ENCODE measurements around the gene DDC.
"Not testable (repeated sequence)": the region's sequence is repeated elsewhere in the genome, so short reads cannot be mapped to it uniquely, and the experiment has no call there.

DDC gene

DNA sequence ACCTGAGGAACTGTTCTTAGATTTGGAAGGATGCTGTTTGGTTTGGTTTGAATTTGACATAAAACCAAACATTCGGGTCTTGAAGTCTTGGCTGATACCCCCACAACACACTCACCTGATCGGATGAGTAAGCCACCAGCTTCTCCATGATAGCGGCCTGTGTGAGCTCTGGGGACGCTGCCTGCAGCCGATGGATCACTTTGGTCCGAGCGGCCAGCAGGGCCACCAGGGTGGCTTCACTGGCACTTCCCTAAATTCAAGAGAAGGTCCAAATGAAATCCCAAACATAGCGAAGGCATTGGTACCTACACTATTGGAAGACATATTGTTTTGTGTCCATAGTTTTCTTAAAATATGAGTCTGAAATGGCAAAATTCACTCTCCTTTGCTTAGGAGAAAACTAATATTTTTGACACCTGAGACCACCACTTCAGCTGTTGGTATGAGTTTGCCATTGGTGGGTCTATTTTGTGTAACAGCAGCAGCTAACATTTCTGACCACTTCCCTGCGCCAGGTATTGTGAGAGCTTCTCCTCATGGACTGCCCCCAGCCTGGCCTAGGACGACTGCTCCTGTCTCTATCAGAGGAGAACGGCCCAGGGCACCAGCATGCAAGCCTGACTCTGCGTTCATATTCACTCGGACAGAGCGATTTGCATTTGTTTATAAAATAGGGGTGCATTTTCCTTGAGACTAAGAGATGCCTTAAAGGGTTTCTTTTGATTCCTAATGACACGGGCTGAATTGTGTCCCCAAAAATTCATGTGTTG lies 35.9 kb downstream of the DDC start:
- in situ Hi-C loops (cut with MboI; ENCODE audit: low sequenced_read_pairs), result no loop called here

DNA sequence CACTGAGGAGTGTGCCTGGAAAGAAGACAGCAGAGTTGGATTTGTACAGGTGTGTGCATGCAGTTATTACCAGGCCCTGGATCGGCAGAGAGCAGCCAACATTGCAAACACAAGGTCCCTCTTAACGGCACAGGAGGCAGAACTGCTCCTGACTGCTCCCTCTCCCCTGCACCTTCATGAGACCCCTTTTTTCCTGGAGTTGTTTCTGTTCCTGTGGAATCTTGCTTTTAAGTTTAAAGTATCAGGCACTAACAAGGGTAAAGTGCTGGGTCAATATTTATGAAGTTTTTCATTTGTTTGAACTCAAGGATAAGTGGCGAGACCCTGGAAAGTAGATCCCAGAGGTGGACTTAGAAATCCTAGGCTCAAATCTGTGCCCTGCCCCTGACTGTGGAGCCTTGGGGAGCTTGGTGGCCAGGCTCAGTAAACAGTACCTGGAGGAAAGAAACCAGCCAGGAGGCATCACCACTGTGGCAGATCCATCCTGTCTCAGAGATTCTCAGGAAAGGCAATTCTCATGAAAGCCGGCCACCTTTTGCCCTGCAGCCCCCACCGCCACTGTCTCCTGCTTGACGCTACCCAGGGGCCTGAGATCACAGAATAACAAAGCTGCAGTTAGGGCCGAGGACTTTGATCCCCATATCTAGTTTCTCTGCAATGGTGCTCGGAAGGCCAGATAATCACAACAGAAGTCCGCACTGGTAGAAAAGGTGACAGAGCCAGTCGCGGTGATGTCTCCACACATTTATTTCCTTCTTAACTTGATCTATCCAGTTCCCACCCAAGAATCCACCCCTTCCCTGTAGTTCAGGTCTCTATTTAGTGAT lies 36.7 kb downstream of the DDC start:
- in situ Hi-C loops (cut with MboI; ENCODE audit: low sequenced_read_pairs), result no loop called here

GRCh38 chr7:50519350-50519749 lies 45.9 kb downstream of the DDC start:
- in situ Hi-C loops (cut with MboI; ENCODE audit: low sequenced_read_pairs), result not testable (repeated sequence)

- in situ Hi-C loops (cut with MboI; ENCODE audit: low sequenced_read_pairs), result no loop called here
Measured at GRCh38 chr7:50513166-50513871, 51.9 kb downstream of the DDC start.

DNA sequence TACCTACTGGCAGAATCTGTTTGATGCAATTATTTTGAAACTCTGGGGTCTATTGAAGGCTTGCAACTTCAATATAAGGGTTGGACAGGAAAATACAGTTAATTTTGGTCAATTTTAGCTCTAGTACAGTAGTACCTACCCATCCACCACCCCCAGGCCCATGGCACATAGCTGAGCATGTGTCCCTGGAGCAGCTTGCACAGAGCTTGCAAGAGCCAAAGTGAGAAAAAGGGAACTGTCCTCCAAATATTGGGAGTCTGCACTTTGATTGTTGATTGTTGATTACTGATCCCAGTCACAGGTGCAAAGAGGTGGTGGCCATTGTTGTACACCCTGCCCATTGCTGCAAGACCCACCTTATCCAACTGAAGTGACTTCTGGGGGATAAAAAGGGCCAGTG lies 52.8 kb downstream of the DDC start:
- in situ Hi-C loops (cut with MboI; ENCODE audit: low sequenced_read_pairs), result no loop called here

- in situ Hi-C loops (cut with MboI; ENCODE audit: low sequenced_read_pairs), result no loop called here
Measured at GRCh38 chr7:50509459-50509858, 55.7 kb downstream of the DDC start.

DNA sequence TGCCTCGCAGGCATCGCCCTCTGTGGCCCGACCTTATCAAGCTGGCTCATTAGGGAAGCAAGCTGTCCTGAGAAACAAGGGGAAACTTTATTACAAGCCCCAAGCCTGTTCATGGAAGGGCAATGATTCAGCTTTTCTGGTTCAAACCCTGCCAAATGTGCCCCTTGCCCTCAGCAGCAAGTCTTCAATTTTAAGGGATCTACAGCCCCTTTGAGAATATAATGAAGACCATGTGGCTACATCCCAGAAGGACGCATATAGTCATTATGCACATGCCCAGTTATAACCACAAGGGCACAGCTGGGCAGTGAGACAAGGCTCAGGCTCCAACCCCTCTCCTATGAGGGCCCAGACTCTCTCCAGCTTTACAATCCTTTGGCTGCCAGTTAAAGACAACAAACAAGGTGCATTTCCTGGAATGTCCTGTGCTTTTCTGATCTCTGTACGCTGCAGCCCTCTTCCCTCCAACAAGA lies 56.7 kb downstream of the DDC start:
- in situ Hi-C loops (cut with MboI; ENCODE audit: low sequenced_read_pairs), result no loop called here

GRCh38 chr7:50507898-50508470 lies 57.2 kb downstream of the DDC start:
- in situ Hi-C loops (cut with MboI; ENCODE audit: low sequenced_read_pairs), result no loop called here

GRCh38 chr7:50505553-50506210 lies 59.5 kb downstream of the DDC start:
- in situ Hi-C loops (cut with MboI; ENCODE audit: low sequenced_read_pairs), result no loop called here

GRCh38 chr7:50504646-50505546 lies 60.3 kb downstream of the DDC start:
- in situ Hi-C loops (cut with MboI; ENCODE audit: low sequenced_read_pairs), result no loop called here

DNA sequence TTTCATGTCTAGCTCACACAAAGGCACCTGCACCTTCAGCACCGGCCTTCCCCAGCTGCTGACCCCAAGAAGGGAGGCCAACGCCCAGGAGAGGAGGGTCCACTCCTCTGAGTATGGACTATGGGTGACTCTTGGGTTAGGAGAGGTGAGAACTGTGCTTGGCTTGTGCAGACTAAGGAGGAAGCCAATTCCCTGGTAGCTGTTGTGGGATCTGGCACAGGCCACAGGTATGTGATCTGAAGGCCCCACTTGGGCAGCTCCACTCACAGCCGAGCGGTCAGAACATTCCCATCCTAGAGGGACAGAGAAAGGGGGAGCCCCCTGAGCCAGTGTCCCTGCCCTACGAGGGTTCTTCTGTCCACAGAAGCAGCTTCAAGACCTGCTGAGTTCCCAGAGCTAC lies 62.3 kb downstream of the DDC start:
- in situ Hi-C loops (cut with MboI; ENCODE audit: low sequenced_read_pairs), result no loop called here

DNA sequence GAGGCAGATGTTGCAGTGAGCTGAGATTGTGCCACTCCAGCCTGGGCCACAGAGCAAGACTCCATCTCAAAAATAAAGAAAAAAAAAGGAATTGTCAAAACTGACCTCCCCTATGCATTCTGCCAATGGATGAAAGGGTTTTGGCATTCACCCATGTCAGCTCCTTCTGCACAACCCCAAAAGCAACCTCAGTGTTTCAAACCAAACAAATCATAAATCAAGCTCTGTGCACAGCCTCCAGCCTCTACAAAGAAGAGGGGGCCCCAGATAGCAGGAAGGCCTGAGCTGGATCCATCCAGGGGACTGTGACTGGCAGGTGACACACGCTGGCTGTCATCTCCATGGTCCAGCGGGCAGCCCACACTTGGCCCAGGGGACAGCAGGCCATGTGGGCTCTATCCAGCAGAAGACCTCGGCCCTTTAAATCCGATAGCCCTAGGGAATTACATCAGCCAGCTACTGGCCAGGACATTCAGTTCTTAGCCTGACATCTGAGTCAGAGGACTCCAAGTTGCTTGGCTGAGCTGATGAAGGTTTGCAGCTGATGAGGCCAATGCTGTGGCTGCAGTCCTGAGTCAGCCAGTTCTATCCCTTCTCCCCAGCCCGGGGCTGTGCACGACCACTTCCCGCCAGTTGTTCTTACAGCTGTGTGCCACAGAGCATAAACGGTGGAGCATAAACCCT lies 63.1 kb downstream of the DDC start:
- in situ Hi-C loops (cut with MboI; ENCODE audit: low sequenced_read_pairs), result no loop called here

DNA sequence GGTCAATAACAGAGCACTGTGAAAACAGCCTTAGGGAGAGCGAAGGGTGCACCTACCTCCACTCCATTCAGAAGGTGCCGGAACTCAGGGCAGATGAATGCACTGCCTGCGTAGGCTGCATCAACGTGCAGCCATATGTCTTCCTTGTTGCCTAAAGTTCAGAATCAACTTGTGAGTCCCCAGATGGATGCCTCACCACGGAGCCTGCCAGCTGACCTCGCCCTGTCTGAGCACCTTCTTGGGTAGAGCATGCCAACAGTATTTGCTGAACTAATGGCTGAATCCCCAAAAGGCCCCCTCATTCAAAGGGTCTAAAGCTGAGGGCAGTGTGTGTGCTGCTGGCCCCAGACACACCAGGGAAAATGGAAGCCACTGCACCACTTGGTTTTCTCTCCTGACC lies 66.1 kb downstream of the DDC start:
- in situ Hi-C loops (cut with MboI; ENCODE audit: low sequenced_read_pairs), result no loop called here

DNA sequence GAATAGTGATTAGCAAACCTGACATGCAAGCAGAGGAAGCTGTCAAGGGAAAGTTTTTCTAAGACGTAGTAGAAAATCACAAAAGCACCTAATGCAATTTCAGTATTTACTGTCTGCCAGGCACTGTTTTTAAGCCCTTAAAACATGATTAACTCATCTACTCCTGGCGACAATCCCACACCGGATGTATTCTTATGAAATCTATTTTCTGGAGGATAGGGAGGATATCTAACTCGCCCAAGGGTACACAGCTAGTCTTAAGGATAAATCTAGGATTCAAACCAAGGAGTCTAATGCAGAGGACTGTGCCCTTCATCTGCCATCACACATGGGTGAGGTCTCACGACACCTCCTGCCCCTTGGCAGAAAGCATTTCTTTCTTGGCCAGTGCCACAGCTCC lies 67.2 kb downstream of the DDC start:
- in situ Hi-C loops (cut with MboI; ENCODE audit: low sequenced_read_pairs), result no loop called here

DNA sequence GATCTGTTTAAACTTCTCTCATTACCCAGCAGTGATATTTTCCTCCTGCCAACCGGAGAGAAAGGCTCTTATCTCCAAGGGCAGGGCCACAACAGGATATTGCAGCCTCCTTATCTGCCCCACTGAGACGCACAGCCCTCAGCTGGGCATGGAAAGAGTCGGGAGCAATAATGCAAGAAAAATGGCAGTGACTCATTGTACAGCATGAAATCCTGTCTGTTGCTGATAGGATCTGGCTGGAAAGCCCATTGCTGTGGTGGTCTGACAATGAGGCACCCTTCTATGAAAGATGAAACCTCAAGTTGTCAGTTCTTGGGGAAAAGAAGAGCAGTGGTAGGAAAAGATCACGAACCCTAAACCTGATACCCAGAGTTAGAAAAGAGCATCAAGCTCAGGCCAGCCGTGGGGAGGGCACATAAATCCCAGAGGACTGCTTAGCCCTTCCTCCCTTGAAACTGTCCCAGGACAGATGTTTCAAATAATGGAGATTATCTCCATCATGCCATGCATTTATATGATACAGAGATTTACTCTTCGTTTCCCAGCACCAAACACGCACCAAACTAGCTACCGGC lies 68.0 kb downstream of the DDC start:
- in situ Hi-C loops (cut with MboI; ENCODE audit: low sequenced_read_pairs), result no loop called here

GRCh38 chr7:50496569-50496968 lies 68.6 kb downstream of the DDC start:
- in situ Hi-C loops (cut with MboI; ENCODE audit: low sequenced_read_pairs), result no loop called here

- in situ Hi-C loops (cut with MboI; ENCODE audit: low sequenced_read_pairs), result no loop called here
Measured at GRCh38 chr7:50495746-50496145, 69.5 kb downstream of the DDC start.

DNA sequence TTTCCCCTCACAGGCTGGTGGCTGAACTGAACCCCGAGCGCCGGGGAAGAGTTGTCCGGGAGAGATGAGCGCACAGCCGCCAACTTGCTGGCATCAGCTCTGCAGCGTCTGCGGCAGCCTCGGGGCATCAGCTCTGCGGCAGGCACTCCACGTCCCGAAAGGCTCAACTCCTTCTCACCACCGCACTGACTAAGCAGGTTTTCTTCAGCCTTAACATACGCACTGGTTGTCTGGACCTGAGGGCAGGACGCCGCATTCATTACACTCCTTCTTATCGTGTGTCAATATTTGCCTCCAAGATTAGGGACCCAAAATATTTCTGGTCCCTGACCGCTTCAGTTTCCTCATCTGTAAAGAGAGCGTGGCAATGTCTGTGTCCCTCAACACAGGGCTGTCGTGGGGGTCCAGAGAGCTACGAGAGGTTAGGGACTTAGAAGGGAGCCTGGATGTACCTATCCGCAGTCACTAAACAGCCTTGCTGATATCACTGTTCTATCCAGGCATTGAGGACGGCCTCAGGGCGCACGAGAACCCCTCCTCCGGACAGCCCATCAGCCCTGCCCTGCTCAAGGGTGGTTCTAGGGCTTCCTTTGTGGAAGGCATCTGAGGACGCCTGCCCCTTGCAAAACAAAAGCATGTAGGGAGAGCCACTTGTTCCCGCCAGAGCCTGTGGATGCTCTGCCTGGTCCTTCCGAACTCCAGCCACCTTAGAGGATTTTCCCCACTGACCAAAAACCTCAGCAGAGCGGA lies 72.3 kb downstream of the DDC start:
- in situ Hi-C loops (cut with MboI; ENCODE audit: low sequenced_read_pairs), result no loop called here

Data from hTERT RPE-1 (cell line).